ES-I3 (cell line): ENCODE results near the gene GTF2A1L.

Source experiments
- H3K36me3 ChIP-seq: 2 replicates; pipeline ENCODE4 v1.6.1; 2013; ENCODE audit warnings: mild to moderate bottlenecking, low read length, control low read depth, moderate library complexity; ENCODE audit not compliant: insufficient read depth
- H3K4me1 ChIP-seq: 2 replicates; pipeline ENCODE4 v1.6.1; 2013; ENCODE audit warnings: mild to moderate bottlenecking, control low read depth, low read length; ENCODE audit not compliant: insufficient read depth
- H3K9ac ChIP-seq: 2 replicates; pipeline ENCODE4 v1.6.1; 2013; ENCODE audit warnings: low read depth, mild to moderate bottlenecking, low read length, moderate library complexity
- H3K9me3 ChIP-seq: 2 replicates; pipeline ENCODE4 v1.6.1; 2013; ENCODE audit warnings: mild to moderate bottlenecking, low read length, moderate library complexity; ENCODE audit not compliant: control insufficient read depth, insufficient read depth

The GTF2A1L gene, protein sequence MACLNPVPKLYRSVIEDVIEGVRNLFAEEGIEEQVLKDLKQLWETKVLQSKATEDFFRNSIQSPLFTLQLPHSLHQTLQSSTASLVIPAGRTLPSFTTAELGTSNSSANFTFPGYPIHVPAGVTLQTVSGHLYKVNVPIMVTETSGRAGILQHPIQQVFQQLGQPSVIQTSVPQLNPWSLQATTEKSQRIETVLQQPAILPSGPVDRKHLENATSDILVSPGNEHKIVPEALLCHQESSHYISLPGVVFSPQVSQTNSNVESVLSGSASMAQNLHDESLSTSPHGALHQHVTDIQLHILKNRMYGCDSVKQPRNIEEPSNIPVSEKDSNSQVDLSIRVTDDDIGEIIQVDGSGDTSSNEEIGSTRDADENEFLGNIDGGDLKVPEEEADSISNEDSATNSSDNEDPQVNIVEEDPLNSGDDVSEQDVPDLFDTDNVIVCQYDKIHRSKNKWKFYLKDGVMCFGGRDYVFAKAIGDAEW

DNA sequence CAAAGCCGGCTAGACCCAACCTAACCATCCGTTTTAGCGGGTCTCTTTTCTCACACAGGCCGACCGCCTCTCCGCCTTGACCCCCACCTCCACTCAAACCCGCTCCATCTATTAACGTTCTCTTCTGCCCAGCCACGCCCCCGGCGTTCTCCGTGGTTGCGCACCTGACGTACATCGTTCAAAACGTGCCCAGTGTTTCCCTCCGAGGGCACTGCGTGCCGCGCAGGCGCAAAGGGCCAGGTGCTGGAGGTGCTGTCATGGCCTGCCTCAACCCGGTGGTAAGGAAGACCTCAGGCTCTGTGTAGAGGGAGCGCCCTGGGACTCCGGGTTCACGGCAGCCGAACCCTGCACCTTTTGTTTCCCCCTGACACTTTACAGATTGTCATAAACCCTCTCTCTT is at the start of gene GTF2A1L:
Gene GTF2A1L, plus strand, starts transcription at position 239 of the 400 bp plus-strand sequence. Its CDS starts 19 bp downstream, at position 258.
- H3K9ac ChIP-seq = no peak within 1 kb of the TSS
- peaks cover 4% of the 10 kb centered on the region; the same call in 1 of the 2 replicates for H3K9me3 ChIP-seq
- H3K4me1 ChIP-seq = no peaks in the 10 kb centered on the region
- H3K36me3 ChIP-seq = no peaks in the 10 kb centered on the region

DNA sequence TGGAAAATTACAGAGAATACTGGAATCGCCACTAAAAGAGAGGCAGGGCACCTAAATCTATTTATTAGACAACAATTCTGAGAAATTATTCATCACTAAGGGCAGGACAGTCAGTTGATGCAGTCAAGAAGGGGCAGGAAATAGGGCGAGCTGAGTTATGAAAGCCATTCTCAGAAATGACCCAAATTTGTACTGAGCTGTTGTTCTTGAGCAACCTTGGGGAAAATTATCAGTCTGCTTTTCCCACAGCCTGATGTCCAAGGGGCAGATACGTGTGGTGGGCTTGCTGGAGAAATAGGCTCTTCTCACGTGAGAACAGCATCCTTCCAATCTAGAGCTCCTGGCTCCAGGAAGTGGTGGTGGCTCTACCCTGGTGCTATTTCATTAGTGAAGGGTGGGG is 49.1 kb upstream of the GTF2A1L start:
- Histone ChIP-seq H3K9me3 (no peaks in the 10 kb centered on the region), H3K36me3 (no peaks in the 10 kb centered on the region), H3K4me1 (peaks cover 10% of the 10 kb centered on the region), H3K9ac (no peak overlapping the region)

DNA sequence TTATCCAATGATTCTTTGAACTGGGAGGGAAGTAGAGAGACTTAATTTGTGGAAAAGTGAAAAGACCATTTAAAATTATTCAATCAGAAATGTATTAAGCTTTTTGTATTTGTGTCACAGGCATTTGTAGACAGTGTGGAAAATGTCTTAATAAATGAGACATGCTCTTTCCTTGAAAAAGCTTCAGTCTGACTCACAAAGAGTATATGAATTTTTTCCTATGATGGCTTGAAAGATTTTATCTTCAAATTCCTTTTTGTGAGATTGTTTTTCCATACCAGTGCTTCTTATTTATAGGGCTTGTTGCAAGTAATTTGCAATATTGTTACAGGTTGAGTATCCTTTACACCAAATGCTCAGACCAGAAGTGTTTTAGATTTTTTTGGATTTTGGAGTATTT is 48.2 kb upstream of the GTF2A1L start:
- Histone ChIP-seq H3K9me3 (no peaks in the 10 kb centered on the region), H3K36me3 (no peaks in the 10 kb centered on the region), H3K9ac (no peak overlapping the region), H3K4me1 (peaks cover 10% of the 10 kb centered on the region)

DNA sequence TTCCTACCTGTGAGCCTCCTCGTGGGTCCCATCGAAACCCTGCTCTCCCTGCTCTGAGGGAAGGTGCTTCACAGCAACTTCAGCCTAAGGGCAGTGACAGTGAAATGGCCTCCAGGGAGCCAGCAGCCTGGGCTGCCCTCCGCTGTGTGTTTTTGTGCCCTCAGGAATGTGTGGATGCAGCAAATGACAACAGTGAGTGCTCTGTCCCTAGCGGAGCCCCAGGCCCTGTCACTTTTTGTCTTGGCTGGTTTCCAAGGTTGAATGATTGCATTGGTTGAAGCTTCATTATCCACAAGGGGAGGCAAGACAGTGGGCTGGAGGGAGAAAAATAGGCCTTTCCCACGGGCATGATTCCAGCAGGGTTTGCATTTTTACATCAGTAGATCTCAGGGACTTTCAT is 44.8 kb upstream of the GTF2A1L start:
- Histone ChIP-seq H3K36me3 (no peaks in the 10 kb centered on the region), H3K4me1 (0 out of 2 replicates have a peak, but pooled peaks cover 6% of the 10 kb centered on the region), H3K9me3 (no peaks in the 10 kb centered on the region), H3K9ac (no peak overlapping the region)

DNA sequence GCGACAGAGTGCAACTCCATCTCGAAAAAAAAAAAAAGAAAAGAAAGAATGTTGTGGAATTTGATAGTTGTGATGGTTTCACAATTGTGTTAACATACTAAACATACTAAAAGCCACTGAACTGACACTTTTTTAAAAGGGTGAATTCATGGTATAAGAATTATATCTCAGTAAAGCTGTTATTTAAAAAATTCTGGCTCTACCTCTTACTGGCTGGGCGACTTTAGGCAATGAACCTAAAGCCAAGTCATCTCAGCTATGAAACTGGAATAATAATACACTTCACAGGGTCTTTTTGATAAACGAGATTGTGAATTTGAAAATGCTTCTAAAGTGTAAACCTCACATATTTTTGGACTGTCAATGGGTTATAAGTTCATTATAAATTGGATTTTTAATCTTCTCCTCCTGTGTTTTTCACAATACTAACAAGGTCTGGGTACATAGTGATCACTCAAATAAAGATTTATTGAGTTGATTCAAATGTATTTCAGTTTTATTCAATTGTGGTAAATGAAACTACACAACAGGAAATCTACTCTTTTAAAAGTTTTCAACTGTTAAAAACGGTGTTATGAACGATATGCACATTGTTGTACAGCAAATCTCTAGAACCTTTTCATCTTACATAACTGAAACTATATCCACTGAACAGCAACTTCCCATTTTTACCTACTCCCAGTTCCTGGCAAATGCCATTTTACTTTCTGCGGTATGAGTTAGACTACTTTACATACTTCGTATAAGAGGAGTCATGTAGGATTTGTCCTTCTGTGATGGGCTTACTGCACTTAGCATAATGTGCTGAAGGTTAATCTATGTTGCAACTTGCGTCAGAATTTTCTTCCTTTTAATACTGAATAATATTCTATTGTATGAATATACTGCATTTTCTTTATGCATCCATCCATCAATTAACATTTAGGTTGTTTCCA is 43.0 kb upstream of the GTF2A1L start:
- Histone ChIP-seq H3K36me3 (no peaks in the 10 kb centered on the region), H3K4me1 (0 out of 2 replicates have a peak, but pooled peaks cover 6% of the 10 kb centered on the region), H3K9ac (no peak overlapping the region), H3K9me3 (no peaks in the 10 kb centered on the region)

DNA sequence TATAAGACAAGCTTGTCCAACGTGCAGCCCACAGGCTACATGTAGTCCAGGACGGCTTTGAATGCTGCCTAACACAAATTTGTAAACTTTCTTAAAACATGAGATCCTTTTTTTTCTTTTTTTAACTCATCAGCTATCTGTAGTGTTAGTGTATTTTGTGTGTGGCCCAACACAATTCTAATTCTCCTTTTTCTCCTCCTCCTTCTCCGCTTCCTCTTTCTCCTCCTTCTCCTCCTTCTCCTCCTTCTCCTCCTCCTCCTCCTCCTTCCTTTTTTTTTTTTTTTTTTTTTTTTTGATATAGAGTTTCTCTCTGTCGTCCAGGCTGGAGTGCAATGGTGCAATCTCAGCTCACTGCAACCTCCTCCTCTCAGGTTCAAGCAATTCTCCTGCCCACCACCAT is 39.3 kb upstream of the GTF2A1L start:
- no peaks in the 10 kb centered on the region for H3K9me3 ChIP-seq
- H3K9ac ChIP-seq = no peak overlapping the region
- H3K36me3 ChIP-seq = no peaks in the 10 kb centered on the region
- no peaks in the 10 kb centered on the region for H3K4me1 ChIP-seq

DNA sequence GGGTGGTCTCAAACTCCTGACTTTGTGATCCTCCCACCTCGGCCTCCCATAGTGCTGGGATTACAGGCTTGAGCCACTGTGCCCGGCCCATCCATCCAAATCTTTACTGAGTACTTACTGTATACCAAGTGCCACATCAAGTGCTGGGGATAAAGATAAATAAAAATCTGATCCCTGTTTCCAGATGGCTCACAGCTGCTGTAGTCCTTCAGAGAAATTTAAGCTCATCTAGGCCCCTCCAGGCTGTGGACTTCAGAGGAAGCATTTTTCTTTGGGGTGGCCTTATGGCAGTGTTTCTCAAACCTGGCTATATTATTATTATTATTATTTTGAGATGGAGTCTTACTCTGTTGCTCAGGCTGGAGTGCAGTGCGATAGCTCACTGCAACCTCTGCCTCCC is 33.7 kb upstream of the GTF2A1L start:
- Histone ChIP-seq H3K4me1 (peaks cover 4% of the 10 kb centered on the region; the same call in 1 of the 2 replicates), H3K9me3 (no peaks in the 10 kb centered on the region), H3K9ac (no peak overlapping the region), H3K36me3 (no peaks in the 10 kb centered on the region)

DNA sequence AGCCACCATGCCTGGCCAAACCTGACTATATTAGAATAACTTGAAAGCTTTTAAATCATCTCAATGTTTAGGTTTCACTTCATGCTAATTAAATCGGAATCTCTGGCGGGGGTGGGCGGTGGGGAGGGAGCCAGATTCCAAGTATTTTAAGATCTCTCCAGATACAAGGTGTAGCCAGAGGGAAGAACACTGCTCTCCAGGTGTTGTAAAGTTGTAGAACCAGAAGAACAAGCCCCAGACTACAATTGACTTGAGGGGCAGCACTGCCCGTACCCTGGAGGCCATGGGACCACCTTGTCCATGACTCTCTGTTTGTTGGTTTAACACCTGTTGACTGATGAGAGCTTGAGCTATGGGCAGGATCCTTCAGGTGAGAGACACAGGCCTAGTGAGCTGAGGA is 33.1 kb upstream of the GTF2A1L start:
- Histone ChIP-seq H3K36me3 (no peaks in the 10 kb centered on the region), H3K4me1 (peaks cover 4% of the 10 kb centered on the region; the same call in 1 of the 2 replicates), H3K9me3 (no peaks in the 10 kb centered on the region), H3K9ac (no peak overlapping the region)

DNA sequence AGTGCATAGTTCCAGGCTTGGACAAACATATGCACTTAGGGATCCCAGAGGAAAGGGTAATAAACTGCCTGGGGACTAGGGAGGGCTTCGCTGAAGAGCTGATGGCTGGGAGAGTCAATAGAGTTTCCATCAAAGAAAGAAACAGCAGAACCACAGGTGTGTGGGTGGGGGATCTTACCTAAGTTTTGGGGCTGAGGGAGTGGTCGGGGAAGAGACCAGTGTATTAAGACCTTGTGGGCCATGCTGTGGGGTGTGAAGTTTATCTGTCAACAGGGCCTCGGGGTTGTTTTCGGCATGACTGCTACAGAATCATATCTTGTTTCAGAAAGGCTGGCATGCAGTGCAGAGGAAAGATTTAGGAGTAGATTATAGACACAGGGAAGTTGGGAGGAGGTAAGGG is 31.2 kb upstream of the GTF2A1L start:
- Histone ChIP-seq H3K9me3 (no peaks in the 10 kb centered on the region), H3K4me1 (peaks cover 4% of the 10 kb centered on the region; the same call in 1 of the 2 replicates), H3K9ac (no peak overlapping the region), H3K36me3 (no peaks in the 10 kb centered on the region)

DNA sequence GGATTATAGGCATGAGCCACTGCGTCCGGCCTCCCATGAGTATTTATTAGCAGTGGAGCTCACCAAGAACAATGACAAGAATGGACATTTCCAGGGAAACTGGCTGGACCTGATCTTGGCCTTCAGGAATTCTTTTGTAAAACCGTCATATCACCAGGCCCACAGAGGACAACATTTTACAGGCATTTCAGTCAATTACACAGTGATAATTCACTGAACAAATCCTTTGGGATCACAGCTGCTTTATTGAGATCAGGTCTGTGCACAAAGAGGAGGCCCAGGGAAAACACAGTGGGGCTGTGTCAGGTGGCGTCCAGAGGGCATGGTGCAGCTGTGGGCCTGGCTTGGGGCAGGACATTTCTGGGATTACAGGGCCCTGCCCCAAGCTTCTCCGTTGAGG is 30.1 kb upstream of the GTF2A1L start:
- Histone ChIP-seq H3K36me3 (no peaks in the 10 kb centered on the region), H3K9me3 (no peaks in the 10 kb centered on the region), H3K4me1 (peaks cover 4% of the 10 kb centered on the region; the same call in 1 of the 2 replicates), H3K9ac (no peak overlapping the region)

DNA sequence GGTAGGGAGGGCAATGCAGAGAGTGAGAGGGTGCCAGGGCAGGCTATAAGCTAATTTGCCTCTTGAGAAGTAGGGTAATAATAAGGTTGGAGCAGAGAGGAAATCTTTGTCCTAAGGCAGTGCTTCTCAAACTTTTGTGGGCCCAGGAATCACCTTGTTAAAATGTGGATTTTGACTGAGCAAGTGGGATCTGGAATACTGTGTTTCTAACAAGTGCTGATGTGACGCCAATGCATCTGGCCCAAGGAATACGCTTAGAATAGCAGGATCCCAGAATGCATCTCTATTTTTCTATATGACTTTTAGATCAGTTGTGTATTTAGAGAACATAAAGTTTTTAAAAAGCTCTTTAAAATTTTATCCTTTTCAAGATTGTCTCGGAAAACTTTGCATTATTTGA is 29.7 kb upstream of the GTF2A1L start:
- H3K36me3 ChIP-seq = no peaks in the 10 kb centered on the region

DNA sequence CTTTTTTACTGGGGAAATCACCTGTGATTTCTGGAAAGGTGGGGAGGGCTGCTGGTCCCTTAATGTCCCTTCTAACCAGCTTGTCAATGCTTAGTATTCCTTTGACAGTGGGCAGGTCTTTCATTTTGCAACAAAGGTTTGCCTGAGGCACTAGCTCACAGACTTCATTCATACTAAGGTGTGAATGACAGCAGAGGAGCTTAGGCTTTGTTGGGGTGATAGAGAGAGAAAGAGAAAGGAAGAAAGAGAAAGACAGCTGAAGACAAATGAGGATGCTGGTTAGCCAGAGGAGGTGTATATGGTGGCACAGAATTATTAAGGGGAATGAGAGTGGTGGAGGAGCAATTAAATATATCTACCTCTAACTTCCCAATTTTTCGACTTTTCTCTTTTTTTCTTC is 28.9 kb upstream of the GTF2A1L start:
- no peaks in the 10 kb centered on the region for H3K36me3 ChIP-seq
- peaks cover 4% of the 10 kb centered on the region; the same call in 1 of the 2 replicates for H3K4me1 ChIP-seq
- no peak overlapping the region for H3K9ac ChIP-seq
- H3K9me3 ChIP-seq = no peaks in the 10 kb centered on the region

More for the DNA sequence above, 29.7 kb upstream of the GTF2A1L start:
- H3K9me3 ChIP-seq = no peaks in the 10 kb centered on the region
- no peak overlapping the region for H3K9ac ChIP-seq
- H3K4me1 ChIP-seq = peaks cover 4% of the 10 kb centered on the region; the same call in 1 of the 2 replicates

DNA sequence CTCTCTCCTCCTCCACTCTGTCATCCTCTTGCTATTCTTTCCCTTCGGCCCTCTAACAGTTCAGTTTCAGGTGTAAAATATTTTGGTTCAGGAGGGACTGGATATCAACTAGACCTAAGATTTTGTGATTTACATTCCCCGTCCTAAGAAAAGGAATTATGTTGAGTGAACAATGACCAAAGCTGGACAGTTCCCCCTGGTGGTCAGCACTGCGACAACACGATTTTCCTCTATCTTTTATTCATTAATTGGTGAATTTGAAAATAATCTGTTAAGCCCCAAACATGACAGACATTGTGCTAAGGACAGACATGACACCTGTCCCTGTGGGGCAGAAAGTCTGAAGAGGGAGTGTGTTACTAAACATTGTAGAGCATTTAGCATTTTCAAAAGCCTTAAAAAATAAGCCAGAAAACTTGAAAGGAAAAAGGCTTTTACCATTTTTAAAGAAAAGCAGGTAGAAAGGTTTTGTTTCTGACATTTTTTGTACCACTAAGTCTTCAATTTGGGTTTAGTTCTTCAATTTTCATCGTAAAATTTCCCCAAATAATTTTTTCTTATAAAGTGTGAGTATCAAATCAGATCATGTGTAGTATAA is 28.4 kb upstream of the GTF2A1L start:
- Histone ChIP-seq H3K36me3 (no peaks in the 10 kb centered on the region), H3K4me1 (peaks cover 4% of the 10 kb centered on the region; the same call in 1 of the 2 replicates), H3K9ac (no peak overlapping the region), H3K9me3 (no peaks in the 10 kb centered on the region)

DNA sequence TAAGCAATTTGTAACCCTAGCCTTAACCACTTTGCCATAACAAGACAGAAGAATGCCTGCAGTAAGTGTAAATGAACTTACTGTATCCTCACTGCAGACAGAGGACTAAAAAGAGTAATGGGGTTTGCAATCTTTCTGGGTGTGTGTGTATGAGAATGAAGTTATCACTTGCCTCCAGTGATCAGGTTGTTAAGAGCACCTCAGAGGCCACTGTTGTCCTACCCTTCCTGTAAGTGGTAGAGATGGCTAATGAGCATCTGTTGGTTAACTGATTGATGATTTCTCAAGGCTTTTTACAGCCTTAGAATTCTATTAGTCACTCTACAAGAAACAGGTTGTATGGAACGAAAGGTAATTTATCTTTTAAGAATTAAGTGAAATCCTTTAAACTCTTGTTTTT is 27.6 kb upstream of the GTF2A1L start:
- no peak overlapping the region for H3K9ac ChIP-seq
- H3K4me1 ChIP-seq = peaks cover 4% of the 10 kb centered on the region; the same call in 1 of the 2 replicates
- H3K9me3 ChIP-seq = no peaks in the 10 kb centered on the region
- no peaks in the 10 kb centered on the region for H3K36me3 ChIP-seq
